ENCODE data around the gene RRH.

Gene RRH

DNA sequence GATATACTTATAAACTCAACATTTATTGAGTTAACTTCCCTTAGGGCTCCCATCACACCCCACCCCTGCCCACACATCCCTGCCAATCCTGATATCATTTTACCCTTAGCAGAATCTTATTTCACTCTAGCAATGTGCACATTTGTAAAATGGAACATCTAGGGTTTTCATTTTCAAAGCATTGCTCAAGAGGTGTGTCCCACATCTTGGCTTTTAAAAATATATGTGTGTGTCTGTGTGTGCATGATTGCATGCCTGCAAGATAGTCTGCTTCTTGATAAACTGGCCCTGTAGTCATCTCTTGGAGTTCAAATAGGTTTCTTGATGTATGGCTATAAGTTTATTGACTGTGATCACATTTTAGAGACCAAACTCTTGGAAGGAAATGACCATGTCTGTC lies 58.5 kb downstream of the RRH start:
- no peak for DNase-seq (ENCODE audit: low read depth)
- no peak overlapping the region for H3K4me3 ChIP-seq (ENCODE audit: low read depth, low read length)
- TF ChIP-seq, protein P1, sequence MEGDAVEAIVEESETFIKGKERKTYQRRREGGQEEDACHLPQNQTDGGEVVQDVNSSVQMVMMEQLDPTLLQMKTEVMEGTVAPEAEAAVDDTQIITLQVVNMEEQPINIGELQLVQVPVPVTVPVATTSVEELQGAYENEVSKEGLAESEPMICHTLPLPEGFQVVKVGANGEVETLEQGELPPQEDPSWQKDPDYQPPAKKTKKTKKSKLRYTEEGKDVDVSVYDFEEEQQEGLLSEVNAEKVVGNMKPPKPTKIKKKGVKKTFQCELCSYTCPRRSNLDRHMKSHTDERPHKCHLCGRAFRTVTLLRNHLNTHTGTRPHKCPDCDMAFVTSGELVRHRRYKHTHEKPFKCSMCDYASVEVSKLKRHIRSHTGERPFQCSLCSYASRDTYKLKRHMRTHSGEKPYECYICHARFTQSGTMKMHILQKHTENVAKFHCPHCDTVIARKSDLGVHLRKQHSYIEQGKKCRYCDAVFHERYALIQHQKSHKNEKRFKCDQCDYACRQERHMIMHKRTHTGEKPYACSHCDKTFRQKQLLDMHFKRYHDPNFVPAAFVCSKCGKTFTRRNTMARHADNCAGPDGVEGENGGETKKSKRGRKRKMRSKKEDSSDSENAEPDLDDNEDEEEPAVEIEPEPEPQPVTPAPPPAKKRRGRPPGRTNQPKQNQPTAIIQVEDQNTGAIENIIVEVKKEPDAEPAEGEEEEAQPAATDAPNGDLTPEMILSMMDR (IDR thresholded peaks at IDR 0.05; ENCODE audit: control insufficient read depth, extremely low read depth, insufficient read depth) = no peak

DNA sequence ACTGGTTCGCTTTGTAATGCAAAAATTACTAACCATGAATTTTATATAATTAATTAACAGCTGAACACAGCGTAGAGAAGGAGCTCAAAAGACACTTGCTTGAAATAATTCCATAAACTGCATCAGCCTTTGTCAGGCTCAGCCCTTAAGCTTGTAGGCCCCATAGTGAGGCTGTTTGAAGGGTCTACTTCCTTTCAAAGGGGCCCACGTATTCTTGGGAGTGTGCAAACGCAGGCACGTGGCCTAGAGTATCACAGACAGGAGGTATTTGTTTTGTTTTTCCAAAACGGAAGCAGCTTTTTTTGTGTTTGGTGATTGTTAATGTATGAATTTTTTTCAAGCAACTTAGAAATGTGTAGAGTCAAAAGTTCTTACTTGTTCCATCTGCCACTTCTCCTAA lies 59.3 kb downstream of the RRH start:
- TF ChIP-seq, protein P1 (IDR thresholded peaks at IDR 0.05; ENCODE audit: control insufficient read depth, extremely low read depth, insufficient read depth) = no peak
- H3K4me3 ChIP-seq (ENCODE audit: low read depth, low read length) = no peak overlapping the region
- DNase-seq (ENCODE audit: low read depth) = no peak

DNA sequence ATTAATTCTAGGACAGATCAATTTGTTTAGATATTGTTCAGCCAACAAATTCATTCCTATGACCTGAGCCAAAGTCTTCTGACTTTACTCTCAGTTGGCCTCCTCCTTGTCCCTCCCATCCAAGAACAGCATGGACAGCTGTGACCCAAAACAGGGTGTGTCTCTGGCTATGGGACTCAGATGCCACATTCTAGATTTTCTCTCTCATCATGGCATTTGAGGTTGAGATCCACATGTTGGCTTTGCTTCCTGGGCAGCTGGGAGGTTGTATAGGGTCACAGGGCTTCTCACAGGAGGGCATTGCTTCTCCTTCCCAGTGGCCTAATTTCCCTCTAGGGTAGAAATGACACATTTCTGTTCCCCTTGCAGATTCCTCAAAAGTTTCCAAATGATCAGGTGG lies 62.3 kb downstream of the RRH start:
- TF ChIP-seq, protein P1 (IDR thresholded peaks at IDR 0.05; ENCODE audit: control insufficient read depth, extremely low read depth, insufficient read depth) = no peak
- DNase-seq (ENCODE audit: low read depth) = no peak
- no peak overlapping the region for H3K4me3 ChIP-seq (ENCODE audit: low read depth, low read length)
